Esophagus squamous epithelium (tissue), 4 donors: Measurements from ENCODE around the gene GNA14.

ENCODE experiments used
- CTCF ChIP-seq, 6 experiments: fragments of 450-650 bp in 4 of 6; fragments of 200-600 bp in 2 of 6; sonication (generic) in 2 of 6; IDR thresholded peaks; one replicate each; pipeline ENCODE4 v1.5.1; 2016 to 2019; ENCODE audit warnings: antibody characterized with exemption in 6 of 6, mild to moderate bottlenecking in 4 of 6, moderate library complexity in 4 of 6
- POLR2A ChIP-seq, 4 donors: fragments of 450-650 bp; IDR thresholded peaks; one replicate each; pipeline ENCODE4 v1.6.1; 2017; ENCODE audit warnings: antibody characterized with exemption in 4 of 4, mild to moderate bottlenecking in 4 of 4, moderate library complexity in 3 of 4

GRCh38 chr9:77561331-77562018 is 86.6 kb downstream of the GNA14 start:
- TF ChIP-seq POLR2A (IDR thresholded peaks at IDR 0.05) (no peak), CTCF (IDR thresholded peaks at IDR 0.05) (no peak)
